Middle frontal gyrus (tissue), 1 donor: Measurements from ENCODE around the gene NSG1.
A peak's percentile ranks its signal among the peaks of the same experiment; 100 is the strongest.

ENCODE experiments used
- DNase-seq: peaks from one replicate; pipeline ENCODE4 v3.0.0-alpha.2; 2015; ENCODE audit warnings: low spot score; ENCODE audit errors: extremely low spot score

NSG1 gene

GRCh38 chr4:4395849-4396627, 9.1 kb downstream of the NSG1 start:
- DNase-seq, result peak; percentile 32

DNA sequence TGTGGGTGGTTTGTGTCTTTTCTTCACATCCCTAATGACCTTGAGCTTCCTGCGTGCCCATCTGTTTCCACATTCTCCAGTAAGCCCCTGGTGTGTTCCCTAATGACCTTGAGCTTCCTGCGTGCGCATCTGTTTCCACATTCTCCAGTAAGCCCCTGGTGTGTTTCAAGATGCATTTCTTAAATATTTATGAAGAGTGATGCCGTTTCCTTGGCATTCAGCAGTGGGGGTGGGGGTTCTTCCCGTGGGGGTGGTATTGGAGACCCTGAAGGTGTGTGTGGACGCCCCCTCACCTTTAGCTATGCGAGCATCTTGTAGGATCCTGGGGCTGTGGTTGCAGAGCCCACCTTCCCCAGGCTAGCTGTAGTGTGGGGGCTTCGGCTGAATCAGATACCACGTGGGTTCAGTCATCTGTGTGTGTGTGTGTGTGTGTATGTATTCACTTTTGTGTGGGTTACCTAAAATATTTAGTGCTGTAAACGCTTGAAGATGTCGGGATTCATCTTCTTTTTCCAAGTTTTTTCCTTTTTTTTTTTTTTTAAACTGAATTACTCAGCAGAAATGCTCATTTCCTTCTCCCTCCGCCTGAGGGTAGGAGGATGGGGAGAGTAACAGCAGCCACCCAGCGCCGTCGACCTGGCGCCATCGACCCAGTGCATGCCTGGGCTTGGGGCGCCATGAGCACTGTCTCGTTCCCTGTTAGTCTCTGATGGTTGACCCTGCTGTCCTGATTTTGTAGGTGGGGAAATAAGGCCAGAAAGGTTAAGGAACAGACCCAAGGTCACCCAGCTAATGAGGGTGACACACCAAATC, 9.9 kb downstream of the NSG1 start:
- no peak for DNase-seq

DNA sequence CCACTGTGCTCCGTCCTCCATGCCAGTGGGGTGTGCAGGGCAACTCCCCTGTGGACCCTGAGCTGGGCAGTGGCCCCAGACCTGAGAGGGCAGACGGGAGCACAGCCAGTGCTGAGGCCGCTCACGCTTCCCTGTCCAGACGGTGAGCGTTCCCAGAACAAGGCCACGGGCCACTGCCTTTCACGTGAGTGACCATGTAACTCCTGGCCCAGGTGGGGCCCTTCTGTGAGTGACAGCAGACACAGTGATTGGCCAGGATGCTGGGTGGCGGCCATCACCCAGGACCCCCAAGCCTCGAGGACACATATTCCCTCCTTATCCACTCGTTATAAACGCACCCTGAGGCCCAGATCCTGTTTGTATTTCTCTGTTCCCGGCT, 10.5 kb downstream of the NSG1 start:
- DNase-seq, result no peak

GRCh38 chr4:4398430-4398829, 11.5 kb downstream of the NSG1 start:
- DNase-seq, result no peak

DNA sequence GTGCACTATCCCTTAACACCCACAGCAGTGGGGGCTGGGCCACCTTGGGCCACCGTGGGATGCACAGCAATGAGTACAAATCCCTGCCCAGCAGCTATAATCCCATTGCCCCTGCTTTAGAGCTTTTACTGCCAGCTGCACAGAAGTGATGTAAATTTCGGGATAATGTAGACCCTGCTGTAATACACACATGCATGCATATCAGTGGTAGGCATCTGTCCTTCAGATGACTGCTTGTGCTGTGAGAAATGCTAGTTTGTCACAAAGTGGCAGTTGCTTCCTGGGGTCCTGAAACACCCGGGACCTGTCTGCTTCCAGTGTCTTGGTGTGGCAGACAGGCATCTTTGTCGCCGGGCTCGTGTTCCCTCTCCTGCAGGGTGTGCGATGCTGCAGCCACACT, 14.1 kb downstream of the NSG1 start:
- no peak for DNase-seq

DNA sequence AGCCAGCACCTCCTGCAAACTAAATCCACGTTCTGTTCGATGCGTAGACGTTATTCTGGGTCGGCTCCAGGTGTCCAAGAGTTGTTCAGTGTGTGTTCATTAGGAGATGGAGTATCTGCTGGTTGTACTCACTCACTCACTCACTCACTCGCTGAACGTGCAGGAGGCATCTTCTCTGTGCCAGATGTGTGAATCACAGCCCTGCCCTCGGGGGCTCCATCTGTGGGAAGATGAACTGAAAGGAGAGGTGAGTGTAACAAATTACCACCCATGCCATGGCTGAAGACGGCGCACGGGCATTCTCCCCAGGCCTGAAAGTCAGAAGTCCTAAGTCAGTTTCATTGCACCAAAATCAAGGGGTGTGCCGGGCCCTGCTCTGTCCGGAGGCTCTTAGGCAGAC, 16.1 kb downstream of the NSG1 start:
- DNase-seq, result no peak

GRCh38 chr4:4405358-4405962, 18.6 kb downstream of the NSG1 start:
- no peak for DNase-seq

DNA sequence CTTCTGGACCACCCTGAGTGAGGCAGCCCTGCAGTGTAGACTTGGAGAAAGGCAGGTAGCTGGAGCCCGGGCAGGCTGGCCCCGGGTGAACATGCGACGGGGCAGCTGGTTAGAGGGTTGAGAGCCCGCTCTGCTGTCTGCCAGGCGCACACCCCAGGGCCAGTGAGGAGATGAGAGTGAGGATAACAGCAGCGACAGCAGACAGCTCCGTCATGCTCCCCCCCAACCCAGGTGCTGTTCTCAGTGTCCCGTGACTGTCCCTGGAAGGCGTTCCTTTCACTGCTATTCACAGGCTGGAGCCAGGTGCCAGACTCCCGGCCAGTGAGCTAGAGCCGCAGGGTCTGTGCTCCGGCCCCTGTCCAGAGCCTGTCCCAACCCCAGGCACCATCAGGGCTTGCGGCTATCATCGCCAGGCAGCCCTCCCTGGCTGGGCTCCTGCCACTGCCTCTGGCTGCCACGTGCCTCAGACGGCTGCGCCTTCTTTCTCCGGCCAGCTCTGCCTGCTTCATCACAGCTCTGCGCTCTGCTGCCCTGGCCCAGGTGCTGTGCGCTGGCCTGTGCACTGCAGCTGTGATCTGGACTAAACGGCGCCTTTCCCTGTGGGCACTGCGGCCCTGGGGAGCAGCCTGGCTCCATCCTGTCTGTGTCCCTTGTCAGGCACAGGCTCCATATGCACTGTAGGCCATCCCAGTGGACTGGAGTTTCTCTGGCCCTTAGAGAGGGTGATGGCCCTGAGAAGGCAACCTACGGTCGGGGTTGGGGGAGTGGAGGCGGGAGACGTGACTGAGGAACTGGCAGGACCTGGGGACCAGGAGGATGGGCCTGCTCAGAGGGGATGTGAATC, 19.8 kb downstream of the NSG1 start:
- DNase-seq, result no peak

DNA sequence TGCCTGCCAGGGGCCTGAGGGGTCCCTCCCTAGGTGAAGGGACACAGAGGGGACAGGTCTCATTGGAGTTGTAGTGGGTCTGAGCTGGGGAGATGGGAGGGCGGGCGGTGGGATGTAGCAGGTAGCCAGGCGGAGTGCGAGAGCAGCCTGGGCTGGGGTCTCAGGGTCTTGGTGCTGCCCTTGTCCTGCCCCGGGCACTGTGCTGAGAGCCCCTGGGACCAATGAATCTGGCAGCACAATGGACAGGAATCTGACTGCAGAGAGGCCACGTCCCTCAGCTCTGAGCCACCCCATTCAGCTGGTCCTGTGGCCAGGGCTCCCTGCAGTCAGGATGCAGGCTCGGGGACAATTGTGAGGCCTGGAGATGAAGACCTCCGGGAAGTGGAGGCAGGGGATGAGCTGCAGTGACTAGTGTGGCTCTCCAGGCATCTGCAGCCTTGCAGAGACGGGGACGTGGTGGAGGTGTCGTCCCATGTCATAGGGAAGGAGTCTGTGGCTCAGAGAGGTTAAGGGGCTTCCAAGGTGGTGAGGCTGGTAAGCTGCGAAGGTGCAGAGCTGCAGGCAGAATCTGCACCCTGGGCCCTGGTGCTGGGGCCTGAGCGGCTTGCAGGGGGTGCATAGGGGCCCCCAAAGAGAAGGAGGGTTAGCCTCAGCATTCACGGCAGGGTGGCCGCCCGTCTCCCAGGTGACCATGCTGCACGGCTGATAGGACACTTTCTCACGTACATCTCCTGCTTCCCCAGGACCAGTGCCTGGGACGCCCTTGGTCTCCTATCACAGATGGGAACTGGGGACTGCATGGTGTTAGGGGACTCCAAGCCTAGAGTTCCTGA, 20.6 kb downstream of the NSG1 start:
- no peak for DNase-seq

- no peak for DNase-seq
These were observed 21.2 kb downstream of the NSG1 start for GRCh38 chr4:4408132-4408523.

GRCh38 chr4:4408576-4409335, 21.9 kb downstream of the NSG1 start:
- no peak for DNase-seq

GRCh38 chr4:4409416-4410115, 22.7 kb downstream of the NSG1 start:
- DNase-seq, result no peak

DNA sequence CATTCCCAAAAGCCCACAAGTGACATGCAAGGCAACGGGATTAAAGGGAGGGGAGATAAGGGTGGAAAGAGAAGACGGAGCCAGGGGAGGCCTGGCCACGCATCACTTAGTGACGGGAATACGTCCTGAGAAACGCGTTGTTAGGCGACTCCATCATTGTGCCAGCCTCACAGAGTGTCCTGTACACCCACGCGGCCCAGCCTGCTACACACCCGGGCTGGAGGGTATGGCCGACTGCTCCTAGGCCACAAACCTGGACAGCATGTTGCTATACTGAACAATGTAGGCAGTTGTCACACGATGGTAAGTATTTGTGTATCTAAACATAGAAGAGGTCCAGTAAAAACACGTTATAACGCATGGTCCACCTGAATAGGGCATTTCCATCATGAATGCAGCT, 23.4 kb downstream of the NSG1 start:
- DNase-seq, result no peak

DNA sequence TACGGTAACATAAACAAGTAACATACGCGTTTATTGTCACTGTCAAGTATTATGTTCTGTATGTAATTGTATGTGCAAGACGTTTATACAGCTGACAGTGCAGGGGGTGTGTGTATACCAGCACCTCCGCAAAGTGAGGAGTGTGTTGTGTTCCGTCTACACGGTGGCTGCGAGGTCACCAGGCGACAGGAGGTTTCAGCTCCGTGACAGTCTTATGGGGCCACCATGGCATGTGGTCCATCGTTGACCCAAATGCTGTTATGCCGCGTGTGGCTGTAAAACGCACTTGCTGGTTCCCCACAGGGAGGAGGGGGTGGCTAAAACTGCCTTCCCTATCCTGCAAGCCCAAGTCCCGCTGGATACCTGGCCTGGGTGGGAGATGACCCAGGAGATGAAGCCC, 25.0 kb downstream of the NSG1 start:
- no peak for DNase-seq

GRCh38 chr4:4412641-4413372, 25.9 kb downstream of the NSG1 start:
- no peak for DNase-seq

DNA sequence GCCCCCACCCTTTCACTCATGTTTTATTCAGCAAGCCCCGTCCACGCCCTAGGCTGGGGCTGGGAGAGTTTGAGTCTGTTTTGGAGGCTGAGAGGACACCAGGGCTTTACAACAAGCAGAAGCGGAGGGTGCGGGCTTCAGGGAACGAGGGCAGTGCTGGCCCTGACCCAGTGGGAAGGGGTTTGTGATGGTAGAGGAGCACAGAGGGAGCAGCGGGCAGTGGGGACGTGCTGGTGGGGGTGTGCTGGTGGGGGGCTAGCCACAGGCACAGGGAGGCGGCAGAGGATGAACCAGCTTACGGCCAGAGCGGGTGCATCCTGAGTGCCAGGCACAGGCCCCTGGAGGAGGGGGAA, 26.4 kb downstream of the NSG1 start:
- DNase-seq, result no peak

- DNase-seq, result no peak
These were observed 26.9 kb downstream of the NSG1 start for GRCh38 chr4:4413806-4414205.

GRCh38 chr4:4415107-4415805, 28.4 kb downstream of the NSG1 start:
- DNase-seq, result no peak
